SK-N-SH (cell line): ENCODE data around the gene FAM219A. TPM values are rescaled to one million over a fixed set of nuclear protein-coding genes. Genes with fewer than 3 reads are reported as not detected.
"Not testable (repeated sequence)": the region's sequence is repeated elsewhere in the genome, so short reads cannot be mapped to it uniquely, and the experiment has no call there.

ENCODE experiments used
- CTCF ChIA-PET: fragments of 300-600, 350-600 bp; formaldehyde crosslinking; extraction: SDS; loops from one replicate; lab custom pipeline; 2021; lab: Yijun Ruan, JAX
- POLR2A ChIA-PET: fragments of 350-600 bp; sonication (Branson Sonifier 250); formaldehyde crosslinking; extraction: SDS; loops from one replicate; lab custom pipeline; 2020; ENCODE audit warnings: antibody characterized with exemption, inconsistent platforms; lab: Yijun Ruan, JAX
- DNase-seq: peaks from one replicate; pipeline ENCODE4 v3.0.0; 2012
- H2AFZ ChIP-seq: fragments of 200-600 bp; sonication (generic); 2 replicates; pipeline ENCODE4 v1.8.1; 2016; ENCODE audit warnings: antibody characterized with exemption, mild to moderate bottlenecking, low read depth
- H3F3A ChIP-seq: fragments of 200-600 bp; sonication (generic); replicated peaks from 2 replicates; pipeline ENCODE3; 2016; ENCODE audit warnings: antibody characterized with exemption, mild to moderate bottlenecking; ENCODE audit not compliant: insufficient read depth
- H3K27ac ChIP-seq, 2 experiments: fragments of 200-500 bp in 1 of 2; fragments of 200-600 bp in 1 of 2; sonication (Bioruptor generic) in 1 of 2; sonication (generic), shearing (Covaris generic) in 1 of 2; 2 replicates each; pipeline versions ENCODE4 v1.5.1 to v1.6.1; 2014 to 2016; ENCODE audit warnings: low read depth in 2 of 2, inconsistent platforms in 1 of 2, low read length in 1 of 2, mild to moderate bottlenecking in 1 of 2, mixed read lengths in 1 of 2
- H3K27me3 ChIP-seq: fragments of 200-600 bp; sonication (generic), shearing (Covaris generic); 2 replicates; pipeline ENCODE4 v1.6.1; 2016; ENCODE audit warnings: mixed run types; ENCODE audit not compliant: insufficient read depth
- H3K36me3 ChIP-seq, 2 experiments: fragments of 200-500 bp in 1 of 2; fragments of 200-600 bp in 1 of 2; sonication (Bioruptor generic) in 1 of 2; sonication (generic) in 1 of 2; replicated peaks in 1 of 2; 2 replicates each; pipeline versions ENCODE3 to v1.5.1; 2014 to 2016; ENCODE audit warnings: low read length in 1 of 2, mild to moderate bottlenecking in 1 of 2; ENCODE audit not compliant: insufficient read depth in 2 of 2, control insufficient read depth in 1 of 2
- H3K4me1 ChIP-seq, 2 experiments: fragments of 200-500 bp in 1 of 2; fragments of 200-600 bp in 1 of 2; sonication (Bioruptor generic) in 1 of 2; sonication (generic), shearing (Covaris generic) in 1 of 2; 2 replicates each; pipeline versions ENCODE4 v1.5.1 to v1.6.1; 2014 to 2016; ENCODE audit warnings: low read depth in 1 of 2, low read length in 1 of 2, mixed run types in 1 of 2; ENCODE audit not compliant: insufficient read depth in 2 of 2, control insufficient read depth in 1 of 2
- H3K4me2 ChIP-seq: fragments of 200-600 bp; sonication (generic), shearing (Covaris generic); 2 replicates; pipeline ENCODE4 v1.6.1; 2017; ENCODE audit warnings: mixed run types
- H3K4me3 ChIP-seq, 2 experiments: fragments of 200-500 bp in 1 of 2; fragments of 200-600 bp in 1 of 2; sonication (Bioruptor generic) in 1 of 2; sonication (generic), shearing (Covaris generic) in 1 of 2; 2 replicates each; pipeline versions ENCODE4 v1.5.1 to v1.8.1; 2014 to 2016; ENCODE audit warnings: low read depth in 2 of 2, inconsistent platforms in 1 of 2, low read length in 1 of 2, mild to moderate bottlenecking in 1 of 2, mixed read lengths in 1 of 2, moderate library complexity in 1 of 2
- H3K79me2 ChIP-seq: fragments of 200-600 bp; sonication (generic); 2 replicates; pipeline ENCODE4 v1.8.1; 2017; ENCODE audit warnings: mild to moderate bottlenecking; ENCODE audit not compliant: insufficient read depth
- H3K9ac ChIP-seq: fragments of 200-600 bp; sonication (generic); 2 replicates; pipeline ENCODE4 v1.6.1; 2017; ENCODE audit warnings: mixed run types
- H3K9me2 ChIP-seq: fragments of 200-600 bp; sonication (generic); 2 replicates; pipeline ENCODE4 v1.6.1; 2017; ENCODE audit warnings: mixed run types
- H3K9me3 ChIP-seq: fragments of 200-600 bp; sonication (generic); 2 replicates; pipeline ENCODE4 v1.6.1; 2017; ENCODE audit warnings: mixed run types, mild to moderate bottlenecking, moderate library complexity
- H4K20me1 ChIP-seq: fragments of 200-600 bp; sonication (generic); 2 replicates; pipeline ENCODE4 v1.6.1; 2017; ENCODE audit warnings: mild to moderate bottlenecking, mixed run types; ENCODE audit not compliant: insufficient read depth
- CHD2 ChIP-seq: fragments of 150-350 bp; IDR thresholded peaks from 2 replicates; pipeline ENCODE4 v1.6.1; 2018; ENCODE audit warnings: low read length; ENCODE audit not compliant: partially characterized antibody
- CTCF ChIP-seq: fragments of 200-600 bp; sonication (generic); IDR thresholded peaks from 2 replicates; pipeline ENCODE4 v1.6.1; 2017; ENCODE audit warnings: antibody characterized with exemption, mild to moderate bottlenecking, moderate library complexity
- EP300 ChIP-seq, 2 experiments: IDR thresholded peaks; 2 replicates each; pipeline versions ENCODE4 v1.4.0 to v1.6.1; 2012; ENCODE audit warnings: borderline replicate concordance in 1 of 2, low read depth in 1 of 2, low read length in 1 of 2
- FOSL2 ChIP-seq: IDR thresholded peaks from 2 replicates; pipeline ENCODE4 v1.4.0; 2012; ENCODE audit warnings: low read depth, mild to moderate bottlenecking, moderate library complexity, borderline replicate concordance
- FOXM1 ChIP-seq: IDR thresholded peaks from 2 replicates; pipeline ENCODE4 v1.4.0; 2012; ENCODE audit warnings: low read depth, mild to moderate bottlenecking
- MEF2A ChIP-seq: IDR thresholded peaks from 2 replicates; pipeline ENCODE4 v1.4.0; 2012; ENCODE audit warnings: low read depth, borderline replicate concordance
- POLR2AphosphoS5 ChIP-seq: IDR thresholded peaks from 2 replicates; pipeline ENCODE4 v1.6.1; 2012; ENCODE audit warnings: low read depth, low read length
- RCOR1 ChIP-seq: fragments of 150-350 bp; IDR thresholded peaks from 2 replicates; pipeline ENCODE4 v1.6.1; 2017; ENCODE audit warnings: antibody characterized with exemption, low read length
- RFX5 ChIP-seq: IDR thresholded peaks from 2 replicates; pipeline ENCODE4 v1.6.1; 2012; ENCODE audit warnings: mild to moderate bottlenecking, improper control_type of control experiment, low read length
- TEAD4 ChIP-seq: IDR thresholded peaks from 2 replicates; pipeline ENCODE4 v1.4.0; 2012; ENCODE audit warnings: mild to moderate bottlenecking, borderline replicate concordance; ENCODE audit not compliant: insufficient read depth
- YY1 ChIP-seq: IDR thresholded peaks from 2 replicates; pipeline ENCODE4 v1.4.0; 2012; ENCODE audit warnings: low read depth, mild to moderate bottlenecking
- WGBS: methylation state at CpG from one replicate; pipeline ENCODE4 v1.1.6; 2017; ENCODE audit warnings: low lambda C conversion rate; 5-methylcytosine and 5-hydroxymethylcytosine counted together
- polyA plus RNA-seq, 3 experiments: library from polyadenylated mRNA; depleted of rRNA; stranded (reverse); fragments of >200 nt; gene quantifications; 2 replicates each; pipeline ENCODE4 v1.2.3, GENCODE V29; 2012
- TF ChIP-seq, protein P1 (sequence below): fragments of 150-350 bp; IDR thresholded peaks from 2 replicates; pipeline ENCODE4 v1.6.1; 2016; ENCODE audit warnings: mild to moderate bottlenecking, low read depth, low read length
- TF ChIP-seq, protein P2 (sequence below): IDR thresholded peaks from 2 replicates; pipeline ENCODE4; 2012
- TF ChIP-seq, protein P3 (sequence below): IDR thresholded peaks from 2 replicates; pipeline ENCODE4 v1.4.0; 2012; ENCODE audit warnings: low read depth, borderline replicate concordance

FAM219A gene
- polyA plus RNA-seq, 1 of the 3 experiments (the other 2 are of a cell fraction), result 15.7 TPM

GRCh38 chr9:34369636-34370035 is 88.7 kb downstream of the FAM219A start:
- H3K36me3 ChIP-seq, result peaks cover 0 to 5% of the 10 kb centered on the region in 2 experiments
- ChIA-PET CTCF (interaction anchor here (0.6 to 1.7 kb wide), 3 partner anchors 37 to 222 kb away, joined by 3 to 8 read pairs (median 5); no protein-coding TSS in a partner anchor), POLR2A (no interaction called here)
- H3K27ac ChIP-seq, result no peak overlapping the region
- H3K27me3 ChIP-seq, result no peaks in the 10 kb centered on the region
- no peak overlapping the region for H3K4me3 ChIP-seq
- no peak overlapping the region for H3K9ac ChIP-seq
- H3K9me2 ChIP-seq, result no peaks in the 10 kb centered on the region
- H3F3A ChIP-seq, result no peaks in the 10 kb centered on the region
- H3K9me3 ChIP-seq, result no peaks in the 10 kb centered on the region
- no peaks in the 10 kb centered on the region for H4K20me1 ChIP-seq
- 82% methylated on average over 2 of the region's 4 CpGs for WGBS
- H3K4me2 ChIP-seq, result no peak overlapping the region
- no peaks in the 10 kb centered on the region for H3K79me2 ChIP-seq
- TF ChIP-seq CTCF (no peak), CHD2 (no peak), EP300 (IDR thresholded peaks at IDR 0.05; ENCODE audit: borderline replicate concordance in 1 of 2, low read depth in 1 of 2, low read length in 1 of 2) (no peak), FOXM1 (no peak), MEF2A (no peak), RCOR1 (no peak), RFX5 (no peak), TEAD4 (no peak), FOSL2 (no peak), POLR2AphosphoS5 (no peak), YY1 (no peak)
- TF ChIP-seq, protein P1, sequence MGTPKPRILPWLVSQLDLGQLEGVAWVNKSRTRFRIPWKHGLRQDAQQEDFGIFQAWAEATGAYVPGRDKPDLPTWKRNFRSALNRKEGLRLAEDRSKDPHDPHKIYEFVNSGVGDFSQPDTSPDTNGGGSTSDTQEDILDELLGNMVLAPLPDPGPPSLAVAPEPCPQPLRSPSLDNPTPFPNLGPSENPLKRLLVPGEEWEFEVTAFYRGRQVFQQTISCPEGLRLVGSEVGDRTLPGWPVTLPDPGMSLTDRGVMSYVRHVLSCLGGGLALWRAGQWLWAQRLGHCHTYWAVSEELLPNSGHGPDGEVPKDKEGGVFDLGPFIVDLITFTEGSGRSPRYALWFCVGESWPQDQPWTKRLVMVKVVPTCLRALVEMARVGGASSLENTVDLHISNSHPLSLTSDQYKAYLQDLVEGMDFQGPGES, result no peak
- TF ChIP-seq, protein P2, sequence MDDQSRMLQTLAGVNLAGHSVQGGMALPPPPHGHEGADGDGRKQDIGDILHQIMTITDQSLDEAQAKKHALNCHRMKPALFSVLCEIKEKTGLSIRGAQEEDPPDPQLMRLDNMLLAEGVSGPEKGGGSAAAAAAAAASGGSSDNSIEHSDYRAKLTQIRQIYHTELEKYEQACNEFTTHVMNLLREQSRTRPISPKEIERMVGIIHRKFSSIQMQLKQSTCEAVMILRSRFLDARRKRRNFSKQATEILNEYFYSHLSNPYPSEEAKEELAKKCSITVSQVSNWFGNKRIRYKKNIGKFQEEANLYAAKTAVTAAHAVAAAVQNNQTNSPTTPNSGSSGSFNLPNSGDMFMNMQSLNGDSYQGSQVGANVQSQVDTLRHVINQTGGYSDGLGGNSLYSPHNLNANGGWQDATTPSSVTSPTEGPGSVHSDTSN, result no peak
- TF ChIP-seq, protein P3, sequence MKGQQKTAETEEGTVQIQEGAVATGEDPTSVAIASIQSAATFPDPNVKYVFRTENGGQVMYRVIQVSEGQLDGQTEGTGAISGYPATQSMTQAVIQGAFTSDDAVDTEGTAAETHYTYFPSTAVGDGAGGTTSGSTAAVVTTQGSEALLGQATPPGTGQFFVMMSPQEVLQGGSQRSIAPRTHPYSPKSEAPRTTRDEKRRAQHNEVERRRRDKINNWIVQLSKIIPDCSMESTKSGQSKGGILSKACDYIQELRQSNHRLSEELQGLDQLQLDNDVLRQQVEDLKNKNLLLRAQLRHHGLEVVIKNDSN, result no peak
- peaks cover 0 to 18% of the 10 kb centered on the region in 2 experiments; a peak in 2 of 4 replicates for H3K4me1 ChIP-seq
- no peak for DNase-seq
- H2AFZ ChIP-seq, result no peak overlapping the region

DNA sequence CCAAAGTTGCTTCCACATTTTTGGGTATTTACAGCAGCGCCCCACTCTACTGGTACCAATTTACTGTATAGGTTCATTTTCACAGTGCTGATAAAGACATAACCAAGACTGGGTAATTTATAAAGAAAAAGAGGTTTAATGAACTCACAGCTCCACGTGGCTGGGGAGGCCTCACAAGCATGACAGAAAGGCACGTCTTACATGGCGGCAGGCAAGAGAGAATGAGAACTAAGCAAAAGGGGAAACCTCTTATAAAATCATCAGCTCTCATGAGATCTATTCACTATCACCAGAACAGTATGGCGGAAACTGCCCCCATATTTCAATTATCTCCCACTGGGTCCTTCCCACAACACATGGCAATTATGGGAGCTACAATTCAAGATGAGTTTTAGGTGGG is 89.6 kb downstream of the FAM219A start:
- POLR2A ChIA-PET, H4K20me1 ChIP-seq, H3K4me2 ChIP-seq, H3K36me3 ChIP-seq, H3K9me3 ChIP-seq, H3K9me2 ChIP-seq, H3K79me2 ChIP-seq, H3K27me3 ChIP-seq, H3K4me3 ChIP-seq, H2AFZ ChIP-seq, DNase-seq, H3F3A ChIP-seq, H3K9ac ChIP-seq, H3K27ac ChIP-seq: not testable (repeated sequence)
- peaks cover 0 to 13% of the 10 kb centered on the region in 2 experiments; a peak in 2 of 4 replicates for H3K4me1 ChIP-seq
- CTCF ChIA-PET, result interaction anchor here (0.6 to 1.5 kb wide), 2 partner anchors 184 to 222 kb away, joined by 3 to 5 read pairs; no protein-coding TSS in a partner anchor
- 88% methylated on average over 5 of the region's 5 CpGs for WGBS

GRCh38 chr9:34367751-34368410 is 90.5 kb downstream of the FAM219A start:
- H3K36me3 ChIP-seq, H3K4me2 ChIP-seq, H3F3A ChIP-seq, DNase-seq, H3K4me3 ChIP-seq, H3K27me3 ChIP-seq, H2AFZ ChIP-seq, H3K9me3 ChIP-seq, H3K9me2 ChIP-seq, H3K4me1 ChIP-seq, H3K27ac ChIP-seq, H3K9ac ChIP-seq, POLR2A ChIA-PET, H4K20me1 ChIP-seq, H3K79me2 ChIP-seq: not testable (repeated sequence)
- CTCF ChIA-PET, result interaction anchor here (0.9 kb wide), 1 partner anchor 236 kb away, joined by 3 read pairs; no protein-coding TSS in a partner anchor
- 23% methylated on average over 1 of the region's 3 CpGs for WGBS
